Osteoblast (primary cell): ENCODE data around the gene ARHGAP35. TPM values are rescaled to one million over a fixed set of nuclear protein-coding genes. Genes with fewer than 3 reads are reported as not detected.
A peak's percentile ranks its signal among the peaks of the same experiment; 100 is the strongest.

Source experiments
- DNase-seq: peaks from one replicate; pipeline ENCODE4 v3.0.0; 2011; ENCODE audit warnings: low spot score, mixed read lengths; ENCODE audit not compliant: insufficient read length; ENCODE audit errors: missing footprints
- H2AFZ ChIP-seq: 2 replicates; pipeline ENCODE4 v1.6.0; 2011; ENCODE audit warnings: mild to moderate bottlenecking, low read length
- H3K27ac ChIP-seq: 2 replicates; pipeline ENCODE4 v1.5.1; 2011; ENCODE audit warnings: mild to moderate bottlenecking, low read depth, low read length, moderate library complexity
- H3K27me3 ChIP-seq: 2 replicates; pipeline ENCODE4 v1.6.0; 2012; ENCODE audit warnings: mild to moderate bottlenecking, control low read depth, inconsistent platforms, low read length, moderate library complexity; ENCODE audit not compliant: insufficient read depth
- H3K36me3 ChIP-seq: 2 replicates; pipeline ENCODE4 v1.5.1; 2011; ENCODE audit warnings: mild to moderate bottlenecking, low read length, control low read depth, moderate library complexity; ENCODE audit not compliant: insufficient read depth
- H3K4me1 ChIP-seq: 2 replicates; pipeline ENCODE4 v1.5.1; 2011; ENCODE audit warnings: mild to moderate bottlenecking, low read length, control low read depth, moderate library complexity; ENCODE audit not compliant: insufficient read depth
- H3K4me2 ChIP-seq: 2 replicates; pipeline ENCODE4 v1.6.0; 2011; ENCODE audit warnings: mild to moderate bottlenecking, low read length; ENCODE audit not compliant: insufficient read depth
- H3K4me3 ChIP-seq: fragments of 200-600 bp; sonication (generic); 3 replicates; pipeline ENCODE4 v1.5.1; 2012; ENCODE audit warnings: mild to moderate bottlenecking, low read length, inconsistent platforms; ENCODE audit not compliant: insufficient read depth
- H3K79me2 ChIP-seq: 2 replicates; pipeline ENCODE4 v1.6.0; 2012; ENCODE audit warnings: mild to moderate bottlenecking, low read length, control low read depth, inconsistent platforms; ENCODE audit not compliant: insufficient read depth
- H3K9me3 ChIP-seq: 2 replicates; pipeline ENCODE4 v1.5.1; 2011; ENCODE audit warnings: low read depth, low read length, control low read depth
- H4K20me1 ChIP-seq: 2 replicates; pipeline ENCODE4 v1.6.0; 2012; ENCODE audit warnings: mild to moderate bottlenecking, low read length, control low read depth; ENCODE audit not compliant: insufficient read depth
- total RNA-seq: library from RNA; depleted of rRNA; stranded (reverse); fragments of >200 nt; gene quantifications from 2 replicates; pipeline ENCODE4 v1.2.3, GENCODE V29; 2012
- TF ChIP-seq, protein P1 (sequence below): IDR thresholded peaks from 2 replicates; pipeline ENCODE4 v1.5.1; 2011; ENCODE audit warnings: mild to moderate bottlenecking, low read depth, low read length, moderate library complexity; ENCODE audit errors: extremely low read depth

The ARHGAP35 gene
- total RNA-seq, 1 donor = 82.2 TPM

GRCh38 chr19:46887240-46887782 is 26.5 kb downstream of the ARHGAP35 start:
- Histone ChIP-seq H3K27ac (peak overlapping the region; percentile 59), H3K36me3 (no peaks in the 10 kb centered on the region), H4K20me1 (peaks cover 35% of the 10 kb centered on the region), H3K27me3 (no peaks in the 10 kb centered on the region), H3K9me3 (no peaks in the 10 kb centered on the region), H2AFZ (no peak overlapping the region), H3K4me3 (no peak overlapping the region), H3K4me1 (peaks cover 47% of the 10 kb centered on the region), H3K79me2 (peaks cover 84% of the 10 kb centered on the region), H3K4me2 (peak overlapping the region; percentile 19)
- TF ChIP-seq, protein P1, sequence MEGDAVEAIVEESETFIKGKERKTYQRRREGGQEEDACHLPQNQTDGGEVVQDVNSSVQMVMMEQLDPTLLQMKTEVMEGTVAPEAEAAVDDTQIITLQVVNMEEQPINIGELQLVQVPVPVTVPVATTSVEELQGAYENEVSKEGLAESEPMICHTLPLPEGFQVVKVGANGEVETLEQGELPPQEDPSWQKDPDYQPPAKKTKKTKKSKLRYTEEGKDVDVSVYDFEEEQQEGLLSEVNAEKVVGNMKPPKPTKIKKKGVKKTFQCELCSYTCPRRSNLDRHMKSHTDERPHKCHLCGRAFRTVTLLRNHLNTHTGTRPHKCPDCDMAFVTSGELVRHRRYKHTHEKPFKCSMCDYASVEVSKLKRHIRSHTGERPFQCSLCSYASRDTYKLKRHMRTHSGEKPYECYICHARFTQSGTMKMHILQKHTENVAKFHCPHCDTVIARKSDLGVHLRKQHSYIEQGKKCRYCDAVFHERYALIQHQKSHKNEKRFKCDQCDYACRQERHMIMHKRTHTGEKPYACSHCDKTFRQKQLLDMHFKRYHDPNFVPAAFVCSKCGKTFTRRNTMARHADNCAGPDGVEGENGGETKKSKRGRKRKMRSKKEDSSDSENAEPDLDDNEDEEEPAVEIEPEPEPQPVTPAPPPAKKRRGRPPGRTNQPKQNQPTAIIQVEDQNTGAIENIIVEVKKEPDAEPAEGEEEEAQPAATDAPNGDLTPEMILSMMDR = no peak
- DNase-seq = peak; percentile 74

DNA sequence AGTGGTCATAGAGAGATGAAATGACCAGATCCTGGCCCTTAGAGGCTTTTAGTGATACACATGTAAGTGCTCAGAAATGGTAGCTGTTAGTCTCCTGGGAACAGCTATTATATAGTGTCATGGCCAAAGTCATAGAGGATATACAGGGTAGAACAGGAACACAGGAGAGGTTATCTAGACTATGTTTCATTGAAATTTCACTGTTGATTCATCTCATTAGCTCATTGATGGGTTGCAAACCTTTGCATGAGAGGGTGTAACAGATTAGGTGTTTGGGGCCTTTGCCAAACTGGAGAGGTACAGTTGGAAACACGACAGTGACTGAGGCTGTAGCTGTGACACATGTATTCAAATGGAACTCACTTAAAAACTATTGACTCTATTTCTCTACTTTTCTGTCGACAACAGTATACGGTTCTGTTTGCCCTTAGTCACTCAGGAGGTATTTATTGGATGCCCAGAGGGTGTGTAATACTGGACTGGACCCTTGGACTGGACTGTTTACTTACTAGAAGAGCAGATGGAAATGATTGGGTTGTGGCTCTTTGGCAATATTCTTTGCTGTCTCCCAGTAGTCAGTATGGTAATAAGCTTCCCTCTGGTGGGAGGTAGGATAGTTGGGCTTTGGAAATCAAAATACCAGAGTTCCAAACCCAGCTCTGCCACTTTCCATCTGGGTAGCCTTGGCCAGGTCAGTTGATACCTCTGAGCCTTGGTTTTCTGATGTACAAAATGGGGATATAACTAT is 29.8 kb downstream of the ARHGAP35 start:
- Histone ChIP-seq H2AFZ (no peak overlapping the region), H3K4me2 (peak overlapping the region; percentile 64), H4K20me1 (peaks cover 19% of the 10 kb centered on the region), H3K9me3 (no peaks in the 10 kb centered on the region), H3K4me1 (peaks cover 49% of the 10 kb centered on the region), H3K4me3 (no peak overlapping the region), H3K27ac (peak overlapping the region; percentile 71), H3K79me2 (peaks cover 82% of the 10 kb centered on the region), H3K27me3 (no peaks in the 10 kb centered on the region), H3K36me3 (no peaks in the 10 kb centered on the region)
- TF ChIP-seq, protein P1 = peak; percentile 20
- peak; percentile 94 for DNase-seq

GRCh38 chr19:46892252-46893179 is 31.7 kb downstream of the ARHGAP35 start:
- Histone ChIP-seq H3K9me3 (no peaks in the 10 kb centered on the region), H3K27ac (no peak overlapping the region), H3K4me2 (no peak overlapping the region), H3K36me3 (no peaks in the 10 kb centered on the region), H3K27me3 (no peaks in the 10 kb centered on the region), H3K79me2 (peaks cover 92% of the 10 kb centered on the region), H2AFZ (no peak overlapping the region), H3K4me1 (peaks cover 30% of the 10 kb centered on the region), H4K20me1 (peaks cover 16% of the 10 kb centered on the region), H3K4me3 (no peak overlapping the region)
- TF ChIP-seq, protein P1 = no peak
- DNase-seq = no peak
